GM23338 (cell line): ENCODE measurements around the gene AK4. TPM values are rescaled to one million over a fixed set of nuclear protein-coding genes. Genes with fewer than 3 reads are reported as not detected.

ENCODE experiments used
- ATAC-seq: fragments of 200-7000 bp; cut with Tn5 transposase; 3 replicates; pipeline ENCODE4 v1.9.1; 2020
- DNase-seq: peaks from one replicate; pipeline ENCODE4 v3.0.0-alpha.2; 2015; ENCODE audit warnings: low spot score
- H2AFZ ChIP-seq: fragments of 200-600 bp; sonication (generic); 2 replicates; pipeline ENCODE4 v1.8.0; 2016; ENCODE audit warnings: antibody characterized with exemption, mild to moderate bottlenecking, moderate library complexity
- H3F3A ChIP-seq: fragments of 200-600 bp; sonication (generic); replicated peaks from 2 replicates; pipeline ENCODE4 v1.8.0; 2017; ENCODE audit warnings: antibody characterized with exemption, mixed run types, low read depth
- H3K27ac ChIP-seq: fragments of 200-600 bp; sonication (generic); 2 replicates; pipeline ENCODE4 v1.6.1; 2016; ENCODE audit warnings: low read depth
- H3K27me3 ChIP-seq: fragments of 200-600 bp; sonication (generic); 2 replicates; pipeline ENCODE4 v1.8.0; 2016; ENCODE audit warnings: mild to moderate bottlenecking, mixed run types, moderate library complexity; ENCODE audit not compliant: insufficient read depth
- H3K36me3 ChIP-seq: fragments of 200-600 bp; sonication (generic); 2 replicates; pipeline ENCODE4 v1.8.0; 2016; ENCODE audit warnings: mild to moderate bottlenecking; ENCODE audit not compliant: insufficient read depth
- H3K4me1 ChIP-seq: fragments of 200-600 bp; sonication (generic); 2 replicates; pipeline ENCODE4 v1.8.0; 2016; ENCODE audit warnings: mild to moderate bottlenecking, moderate library complexity; ENCODE audit not compliant: insufficient read depth
- H3K4me2 ChIP-seq: fragments of 200-600 bp; sonication (generic); 2 replicates; pipeline ENCODE4 v1.7.1; 2017; ENCODE audit warnings: mixed run types
- H3K4me3 ChIP-seq: fragments of 200-600 bp; sonication (generic); 2 replicates; pipeline ENCODE4 v1.6.1; 2016; ENCODE audit warnings: mixed run types
- H3K79me2 ChIP-seq: fragments of 200-600 bp; sonication (generic); replicated peaks from 2 replicates; pipeline ENCODE4 v1.8.0; 2017; ENCODE audit warnings: mild to moderate bottlenecking; ENCODE audit not compliant: insufficient read depth
- H3K9me2 ChIP-seq: fragments of 200-600 bp; sonication (generic); 2 replicates; pipeline ENCODE4 v1.8.0; 2017; ENCODE audit not compliant: insufficient read depth
- H4K20me1 ChIP-seq: fragments of 200-600 bp; sonication (generic); replicated peaks from 2 replicates; pipeline ENCODE4 v1.8.0; 2017; ENCODE audit warnings: mild to moderate bottlenecking; ENCODE audit not compliant: insufficient read depth
- H3K27ac Mint-ChIP-seq: 2 replicates; pipeline ENCODE4 v1.8.0; 2020; ENCODE audit warnings: inconsistent platforms, mild to moderate bottlenecking, moderate library complexity, mixed read lengths
- H3K27me3 Mint-ChIP-seq: 3 replicates; pipeline ENCODE4 v1.8.0; 2022; ENCODE audit warnings: low read depth, mild to moderate bottlenecking, moderate library complexity, mixed read lengths, inconsistent platforms; ENCODE audit not compliant: insufficient read depth, poor library complexity
- H3K36me3 Mint-ChIP-seq: 3 replicates; pipeline ENCODE4 v1.8.0; 2021; ENCODE audit warnings: low read depth, mild to moderate bottlenecking, inconsistent platforms, moderate library complexity, mixed read lengths
- H3K4me1 Mint-ChIP-seq: 3 replicates; pipeline ENCODE4 v1.8.0; 2020; ENCODE audit warnings: mild to moderate bottlenecking, inconsistent platforms, mixed read lengths
- H3K4me3 Mint-ChIP-seq: 3 replicates; pipeline ENCODE4 v1.8.0; 2021; ENCODE audit warnings: moderate library complexity, mild to moderate bottlenecking, inconsistent platforms, mixed read lengths
- H3K9me3 Mint-ChIP-seq: 3 replicates; pipeline ENCODE4 v1.8.0; 2020; ENCODE audit warnings: moderate library complexity, mild to moderate bottlenecking, inconsistent platforms, mixed read lengths
- CREB1 ChIP-seq: fragments of 250-450 bp; sonication (Bioruptor Pico); IDR thresholded peaks from 2 replicates; pipeline ENCODE4 v1.5.0; 2020; ENCODE audit warnings: low read depth, mild to moderate bottlenecking, moderate library complexity
- CTCF ChIP-seq, 2 experiments: fragments of 200-600 bp in 1 of 2; sonication (generic) in 1 of 2; conservative IDR thresholded peaks; 2 replicates each; pipeline versions ENCODE4 v1.5.1 to v1.6.1; 2016 to 2017; ENCODE audit warnings: antibody characterized with exemption in 2 of 2, low read depth in 2 of 2, mild to moderate bottlenecking in 2 of 2, moderate library complexity in 1 of 2
- EZH2 ChIP-seq: fragments of 200-600 bp; sonication (generic); IDR thresholded peaks from one replicate; pipeline ENCODE4 v1.8.0; 2017; ENCODE audit warnings: antibody characterized with exemption, mild to moderate bottlenecking, low read depth; ENCODE audit not compliant: unreplicated experiment
- EZH2phosphoT487 ChIP-seq: fragments of 200-600 bp; sonication (generic); IDR thresholded peaks from one replicate; pipeline ENCODE4 v1.8.1; 2018; ENCODE audit warnings: antibody characterized with exemption; ENCODE audit not compliant: unreplicated experiment
- JUNB ChIP-seq: IDR thresholded peaks from one replicate; pipeline ENCODE4 v1.6.1; 2016; ENCODE audit warnings: antibody characterized with exemption; ENCODE audit not compliant: unreplicated experiment
- NANOG ChIP-seq: IDR thresholded peaks from 2 replicates; pipeline ENCODE4 v1.6.1; 2016; ENCODE audit warnings: antibody characterized with exemption, borderline replicate concordance
- POLR2AphosphoS5 ChIP-seq: IDR thresholded peaks from 2 replicates; pipeline ENCODE4 v1.6.1; 2016; ENCODE audit warnings: antibody characterized with exemption, low read depth
- REST ChIP-seq: IDR thresholded peaks from one replicate; pipeline ENCODE4 v1.6.1; 2018; ENCODE audit warnings: antibody characterized with exemption; ENCODE audit not compliant: unreplicated experiment
- STAT1 ChIP-seq: IDR thresholded peaks from one replicate; pipeline ENCODE4 v1.6.1; 2016; ENCODE audit warnings: antibody characterized with exemption; ENCODE audit not compliant: unreplicated experiment
- ZNF114 ChIP-seq: fragments of 250-450 bp; sonication (Bioruptor Pico); IDR thresholded peaks from 2 replicates; pipeline ENCODE4 v1.5.0; 2020; ENCODE audit warnings: mild to moderate bottlenecking, moderate library complexity
- ZNF331 ChIP-seq: fragments of 250-450 bp; sonication (Bioruptor Pico); IDR thresholded peaks from 2 replicates; pipeline ENCODE4 v1.5.0; 2020; ENCODE audit warnings: low read depth, mild to moderate bottlenecking, moderate library complexity
- ZNF462 ChIP-seq: fragments of 250-450 bp; sonication (Bioruptor Pico); IDR thresholded peaks from 2 replicates; pipeline ENCODE4 v1.5.0; 2020; ENCODE audit warnings: mild to moderate bottlenecking, moderate library complexity
- polyA plus RNA-seq: library from polyadenylated mRNA; unstranded; fragments of >200 nt; fragmentation: Nextera tagmentation; extraction: Ambion mirVana; gene quantifications from 2 replicates; pipeline ENCODE4 v1.2.1, GENCODE V29; 2016
- total RNA-seq: library from RNA; depleted of rRNA; stranded (reverse); fragments of >200 nt; shearing (Covaris generic); gene quantifications from 2 replicates; pipeline ENCODE4 v1.2.3, GENCODE V29; 2014
- TF ChIP-seq, protein P1 (sequence below): IDR thresholded peaks from 2 replicates; pipeline ENCODE4 v1.6.1; 2016; ENCODE audit warnings: antibody characterized with exemption

Gene AK4
- total and polyA plus RNA-seq, 2 experiments from 2014 or later, result 123 to 127 TPM

- Histone ChIP-seq H3K4me2 (no peak overlapping the region), H3K9me2 (peaks cover 2% of the 10 kb centered on the region; the same call in 1 of the 2 replicates), H3K27ac (no peak overlapping the region), H3K36me3 (no peaks in the 10 kb centered on the region), H3K4me3 (no peak overlapping the region), H3K4me1 (peaks cover 40% of the 10 kb centered on the region), H3K27me3 (peaks cover 24% of the 10 kb centered on the region), H3K79me2 (no peaks in the 10 kb centered on the region), H3F3A (no peaks in the 10 kb centered on the region), H2AFZ (no peak overlapping the region), H4K20me1 (no peaks in the 10 kb centered on the region)
- Mint-ChIP-seq H3K4me3 (no peak overlapping the region), H3K4me1 (peaks cover 43% of the 10 kb centered on the region), H3K9me3 (no peaks in the 10 kb centered on the region), H3K36me3 (no peaks in the 10 kb centered on the region; the same call in 2 of the 3 replicates), H3K27me3 (peaks cover 10% of the 10 kb centered on the region), H3K27ac (no peak overlapping the region)
- ATAC-seq, result no peak
- no peak for TF ChIP-seq CREB1 (CRISPR knock-in tag)
- no peak for TF ChIP-seq EZH2
- no peak for TF ChIP-seq STAT1
- no peak for TF ChIP-seq CTCF (conservative IDR thresholded peaks at IDR 0.05; ENCODE audit: low read depth in 2 of 2)
- no peak for TF ChIP-seq REST
- TF ChIP-seq NANOG, result no peak
- no peak for TF ChIP-seq EZH2phosphoT487
- no peak for TF ChIP-seq ZNF462 (CRISPR knock-in tag)
- TF ChIP-seq ZNF331 (CRISPR knock-in tag), result no peak
- TF ChIP-seq, protein P1, sequence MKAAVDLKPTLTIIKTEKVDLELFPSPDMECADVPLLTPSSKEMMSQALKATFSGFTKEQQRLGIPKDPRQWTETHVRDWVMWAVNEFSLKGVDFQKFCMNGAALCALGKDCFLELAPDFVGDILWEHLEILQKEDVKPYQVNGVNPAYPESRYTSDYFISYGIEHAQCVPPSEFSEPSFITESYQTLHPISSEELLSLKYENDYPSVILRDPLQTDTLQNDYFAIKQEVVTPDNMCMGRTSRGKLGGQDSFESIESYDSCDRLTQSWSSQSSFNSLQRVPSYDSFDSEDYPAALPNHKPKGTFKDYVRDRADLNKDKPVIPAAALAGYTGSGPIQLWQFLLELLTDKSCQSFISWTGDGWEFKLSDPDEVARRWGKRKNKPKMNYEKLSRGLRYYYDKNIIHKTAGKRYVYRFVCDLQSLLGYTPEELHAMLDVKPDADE, result no peak
- TF ChIP-seq ZNF114 (CRISPR knock-in tag), result no peak
- no peak for TF ChIP-seq JUNB
- no peak for TF ChIP-seq POLR2AphosphoS5
- DNase-seq, result no peak
Observed at GRCh38 chr1:65141918-65142317, 6.1 kb upstream of the AK4 start.
